A549 (cell line): Measurements from ENCODE around the gene MYL1. TPM values are rescaled to one million over a fixed set of nuclear protein-coding genes. Genes with fewer than 3 reads are reported as not detected.

ENCODE experiments used
- ATAC-seq, 2 experiments: fragments of 200-7000 bp in 1 of 2; fragments of >200 bp in 1 of 2; cut with Nextera tagmentation in 1 of 2; cut with Tn5 transposase in 1 of 2; 3 replicates each; pipeline versions ENCODE4 v1.8.0 to v1.9.1; 2018 to 2020; ENCODE audit warnings: mild to moderate bottlenecking in 1 of 2, moderate library complexity in 1 of 2
- CTCF ChIA-PET: fragments of 300-600 bp; sonication (Branson Sonifier 250); formaldehyde crosslinking; extraction: SDS; loops from one replicate; lab custom pipeline; 2021; ENCODE audit warnings: antibody characterized with exemption, inconsistent platforms; lab: Yijun Ruan, JAX
- POLR2A ChIA-PET: fragments of 350-600 bp; formaldehyde crosslinking; extraction: SDS; loops from one replicate; lab custom pipeline; 2021; ENCODE audit warnings: antibody characterized with exemption, inconsistent platforms; lab: Yijun Ruan, JAX
- DNase-seq, 2 experiments: peaks; one replicate each; pipeline versions ENCODE4 v3.0.0 to v3.0.0-alpha.2; 2011 to 2016; ENCODE audit warnings: low read depth in 1 of 2, low spot score in 1 of 2
- FAIRE-seq: peaks from 2 replicates; lab custom pipeline; 2011; peaks lifted over from hg19 to GRCh38; lab: Jason Lieb, UNC
- H3K27ac ChIP-seq, 2 experiments: fragments of >200 bp; sonication (Bioruptor Twin); formaldehyde crosslinking; 3 replicates each; pipeline ENCODE4 v1.5.1; 2016 to 2017
- H3K4me1 ChIP-seq: fragments of >200 bp; sonication (Bioruptor Twin); formaldehyde crosslinking; 3 replicates; pipeline ENCODE4 v1.6.1; 2016
- H3K4me2 ChIP-seq: fragments of >200 bp; sonication (Bioruptor Twin); formaldehyde crosslinking; 3 replicates; pipeline ENCODE4 v1.6.1; 2016
- H3K4me3 ChIP-seq: fragments of >200 bp; sonication (Bioruptor Twin); formaldehyde crosslinking; 3 replicates; pipeline ENCODE4 v1.5.1; 2016
- H3K9me3 ChIP-seq: fragments of >200 bp; sonication (Bioruptor Twin); formaldehyde crosslinking; 3 replicates; pipeline ENCODE4 v1.6.1; 2016
- BHLHE40 ChIP-seq: IDR thresholded peaks from 2 replicates; pipeline ENCODE4 v1.6.1; 2012; ENCODE audit warnings: low read depth, low read length, inconsistent platforms
- CBX8 ChIP-seq: fragments of 200-600 bp; sonication (generic); IDR thresholded peaks from 2 replicates; pipeline ENCODE4 v1.6.1; 2016
- E2F6 ChIP-seq: IDR thresholded peaks from 2 replicates; pipeline ENCODE4 v1.6.1; 2012; ENCODE audit warnings: low read depth, borderline replicate concordance
- EHF ChIP-seq: fragments of 250-450 bp; sonication (Bioruptor Pico); IDR thresholded peaks from 2 replicates; pipeline ENCODE4 v1.5.0; 2020; ENCODE audit warnings: mild to moderate bottlenecking
- EP300 ChIP-seq, 2 experiments: fragments of >200 bp; sonication (Bioruptor Twin); formaldehyde crosslinking; IDR thresholded peaks; 2 replicates in 1 of 2; 3 replicates in 1 of 2; pipeline ENCODE4 v1.6.1; 2016 to 2017
- GATA3 ChIP-seq: IDR thresholded peaks from 2 replicates; pipeline ENCODE4 v1.6.1; 2012; ENCODE audit warnings: borderline replicate concordance
- HDAC2 ChIP-seq: fragments of 200-600 bp; sonication (generic); IDR thresholded peaks from 2 replicates; pipeline ENCODE4 v1.6.1; 2016
- HES2 ChIP-seq: fragments of >200 bp; sonication (Bioruptor Twin); formaldehyde crosslinking; IDR thresholded peaks from 2 replicates; pipeline ENCODE4 v1.6.1; 2016
- HOXA7 ChIP-seq: fragments of 250-450 bp; sonication (Bioruptor Pico); IDR thresholded peaks from 2 replicates; pipeline ENCODE4 v1.5.0; 2020; ENCODE audit warnings: mild to moderate bottlenecking, moderate library complexity
- HOXB13 ChIP-seq: fragments of 250-450 bp; sonication (Bioruptor Pico); IDR thresholded peaks from 2 replicates; pipeline ENCODE4 v1.5.0; 2020; ENCODE audit warnings: low read depth, mild to moderate bottlenecking, moderate library complexity
- MAFK ChIP-seq: fragments of 450-650 bp; IDR thresholded peaks from 2 replicates; pipeline ENCODE4 v1.6.1; 2014; ENCODE audit not compliant: partially characterized antibody
- POLR2A ChIP-seq: IDR thresholded peaks from 2 replicates; pipeline ENCODE4 v1.6.1; 2012; ENCODE audit warnings: mild to moderate bottlenecking, low read length
- POLR2AphosphoS2 ChIP-seq: conservative IDR thresholded peaks from 2 replicates; pipeline ENCODE4 v1.6.1; 2012; ENCODE audit warnings: low read length, improper control_type of control experiment, inconsistent platforms
- SREBF2 ChIP-seq: fragments of 450-650 bp; IDR thresholded peaks from 2 replicates; pipeline ENCODE4 v1.6.1; 2014; ENCODE audit warnings: mild to moderate bottlenecking, moderate library complexity
- ZC3H11A ChIP-seq: fragments of 450-650 bp; IDR thresholded peaks from 2 replicates; pipeline ENCODE4 v1.6.1; 2014; ENCODE audit warnings: antibody characterized with exemption, mild to moderate bottlenecking
- ZFP36 ChIP-seq: fragments of 450-650 bp; IDR thresholded peaks from 2 replicates; pipeline ENCODE4 v1.6.1; 2014; ENCODE audit warnings: borderline replicate concordance; ENCODE audit not compliant: partially characterized antibody
- ZSCAN20 ChIP-seq: fragments of 250-450 bp; sonication (Bioruptor Pico); IDR thresholded peaks from 2 replicates; pipeline ENCODE4 v1.8.0; 2022; ENCODE audit warnings: mild to moderate bottlenecking, moderate library complexity
- WGBS: methylation state at CpG from one replicate; pipeline ENCODE4 v1.1.6; 2017; ENCODE audit errors: missing lambda C conversion rate; 5-methylcytosine and 5-hydroxymethylcytosine counted together
- polyA plus RNA-seq, 4 experiments: library from polyadenylated mRNA; depleted of rRNA in 3 of 4; stranded (reverse); fragments of >200 nt; fragmentation: RNase III in 1 of 4; extraction: RNeasy Plus Mini Kit Qiagen cat#74134 plus additional on column Dnase treatment in 1 of 4; gene quantifications; 2 replicates in 3 of 4; 3 replicates in 1 of 4; pipeline ENCODE4 v1.2.3, GENCODE V29; 2011 to 2017
- small RNA-seq, 6 experiments: library from RNA; depleted of rRNA; stranded (forward); fragments of <200 nt; gene quantifications; one replicate each; pipeline ENCODE3, GENCODE V24; 2012

The MYL1 gene
- polyA plus RNA-seq, 2 of the 4 experiments (the other 2 are of a cell fraction): not detected

DNA sequence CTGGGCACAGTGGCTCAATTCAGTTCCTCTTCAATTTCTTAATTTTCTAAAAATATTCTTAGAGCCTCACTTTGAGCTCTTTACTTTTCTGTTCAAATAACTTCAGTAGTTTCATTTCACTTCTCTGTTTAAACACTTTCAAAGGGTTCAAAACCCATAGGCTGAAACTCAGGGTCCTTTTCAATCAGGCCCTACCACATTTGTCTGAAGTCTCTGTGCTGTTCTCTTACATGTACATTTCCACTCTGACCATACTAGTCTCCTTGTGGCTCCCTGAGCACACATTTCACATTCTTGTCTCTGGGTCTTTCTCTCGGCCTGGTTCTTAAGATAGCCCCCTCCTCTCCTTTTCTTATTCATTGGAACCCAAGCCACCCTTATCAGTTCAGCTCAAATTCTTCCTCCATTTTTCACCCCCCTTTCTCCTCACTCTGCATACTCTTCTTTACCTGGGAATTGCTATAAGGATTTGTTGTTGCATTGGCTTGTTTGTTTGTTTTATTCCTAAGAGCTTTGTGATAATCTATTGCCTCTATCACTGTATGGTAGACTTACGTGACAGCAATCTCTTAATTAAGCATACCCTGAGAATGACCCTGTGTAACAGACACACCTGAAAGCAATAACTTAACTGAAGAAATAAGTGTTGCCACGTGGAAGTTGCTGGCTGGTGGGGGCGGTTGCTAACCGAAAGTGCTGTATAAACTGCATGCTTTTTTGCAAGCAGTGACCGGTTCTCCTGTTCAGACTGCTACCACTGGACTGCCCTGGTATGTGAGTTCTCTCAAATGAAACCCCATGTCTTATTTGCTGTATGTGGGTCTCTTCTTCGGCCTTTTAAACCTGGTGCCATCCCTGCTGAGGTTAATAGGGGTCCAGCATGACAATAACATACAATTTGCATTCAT, 62.0 kb downstream of the MYL1 start:
- FAIRE-seq: no peak
- 46% methylated on average over 7 of the region's 7 CpGs for WGBS
- ChIA-PET CTCF (no interaction called here), POLR2A (no interaction called here)
- H3K9me3 ChIP-seq: no peaks in the 10 kb centered on the region
- H3K4me3 ChIP-seq: no peak overlapping the region
- no peak for ATAC-seq
- H3K27ac ChIP-seq: no peak overlapping the region
- no peak for TF ChIP-seq MAFK
- TF ChIP-seq BHLHE40: no peak
- no peak for TF ChIP-seq POLR2A
- no peak for TF ChIP-seq E2F6
- TF ChIP-seq ZC3H11A: no peak
- TF ChIP-seq ZFP36: no peak
- no peak for TF ChIP-seq POLR2AphosphoS2
- TF ChIP-seq HOXA7 (CRISPR knock-in tag): no peak
- no peak for TF ChIP-seq GATA3
- TF ChIP-seq HDAC2: no peak
- TF ChIP-seq ZSCAN20: no peak
- TF ChIP-seq EP300 (IDR thresholded peaks at IDR 0.05): no peak
- TF ChIP-seq HOXB13 (CRISPR knock-in tag): no peak
- TF ChIP-seq, all 56 proteins: peak for 0
- Histone ChIP-seq H3K4me1 (no peaks in the 10 kb centered on the region), H3K4me2 (no peak overlapping the region)
- no peak for DNase-seq

GRCh38 chr2:210250622-210251021, 64.4 kb downstream of the MYL1 start:
- FAIRE-seq (no peak), DNase-seq (no peak), ATAC-seq (no peak)
- Histone ChIP-seq H3K4me2 (no peak overlapping the region), H3K4me1 (no peaks in the 10 kb centered on the region), H3K9me3 (no peaks in the 10 kb centered on the region), H3K4me3 (no peak overlapping the region), H3K27ac (no peak overlapping the region)
- TF ChIP-seq SREBF2 (no peak), CBX8 (no peak), HES2 (no peak), POLR2AphosphoS2 (no peak), ZSCAN20 (no peak), POLR2A (no peak), EP300 (IDR thresholded peaks at IDR 0.05) (no peak), EHF (CRISPR knock-in tag) (no peak)
- CTCF ChIA-PET: interaction anchor here (0.6 to 3.3 kb wide), 3 partner anchors 9 to 149 kb away, joined by 3 to 14 read pairs (median 3); no protein-coding TSS in a partner anchor
- 7% methylated on average over 1 of the region's 1 CpG for WGBS
- POLR2A ChIA-PET: no interaction called here

Small RNA genes within 50 kb of the gene (small RNA-seq; reads per million reads assigned to genes)
- 0 reads per million in 6 experiments for gene RF00019

Other genes starting within 250 kb of the MYL1 start
- 2.7 and 3.6 TPM in 2 replicates for gene KANSL1L, start 143.8 kb downstream of the MYL1 start, polyA plus RNA-seq (2011; rRNA removed)
- gene KANSL1L, start 143.8 kb downstream of the MYL1 start, polyA plus RNA-seq (2017; fragmentation: RNase III; extraction: RNeasy Plus Mini Kit Qiagen cat#74134 plus additional on column Dnase treatment): 1.0 to 1.2 TPM (median 1.0 TPM) in 3 replicates
- 0.10 and 0.11 TPM in 2 replicates for gene ACADL, start 89.7 kb downstream of the MYL1 start, polyA plus RNA-seq (2011; rRNA removed)
- gene ACADL, start 89.7 kb downstream of the MYL1 start, polyA plus RNA-seq (2017; fragmentation: RNase III; extraction: RNeasy Plus Mini Kit Qiagen cat#74134 plus additional on column Dnase treatment): not detected in 3 replicates
- gene LANCL1, start 161.6 kb upstream of the MYL1 start, polyA plus RNA-seq (2011; rRNA removed): 83.7 and 90.4 TPM in 2 replicates
- gene LANCL1, start 161.6 kb upstream of the MYL1 start, polyA plus RNA-seq (2017; fragmentation: RNase III; extraction: RNeasy Plus Mini Kit Qiagen cat#74134 plus additional on column Dnase treatment): 26.7 to 30.1 TPM (median 28.1 TPM) in 3 replicates
- gene CPS1, start 241.4 kb upstream of the MYL1 start, polyA plus RNA-seq (2011; rRNA removed): 59.3 and 61.3 TPM in 2 replicates
- 15.1 to 16.1 TPM (median 15.9 TPM) in 3 replicates for gene CPS1, start 241.4 kb upstream of the MYL1 start, polyA plus RNA-seq (2017; fragmentation: RNase III; extraction: RNeasy Plus Mini Kit Qiagen cat#74134 plus additional on column Dnase treatment)